Immature natural killer cell (primary cell): ENCODE data around the gene VAMP4. TPM values are rescaled to one million over a fixed set of nuclear protein-coding genes. Genes with fewer than 3 reads are reported as not detected.

ENCODE experiments used
- polyA plus RNA-seq, 3 donors: library from polyadenylated mRNA; unstranded; fragments of 300-500 nt; fragmentation: Illumina TruSeq; gene quantifications; one replicate each; pipeline ENCODE4 v1.2.3, GENCODE V29; 2021

Gene VAMP4
- polyA plus RNA-seq, 3 donors from 2014 or later, result 21.7 to 31.1 (median 24.0) TPM

Other genes with a start within 250 kb of the VAMP4 start
- not detected for gene MYOCOS, start 119.8 kb downstream of the VAMP4 start, polyA plus RNA-seq
- not detected for gene MYOC, start 89.4 kb downstream of the VAMP4 start, polyA plus RNA-seq
- gene METTL13, start 39.6 kb upstream of the VAMP4 start, polyA plus RNA-seq, result 10 to 100 TPM; 15.1 to 42.9 (median 19.9) TPM
- 1 to 10 TPM in 1 of 3 donors, under 1 TPM in 2; 0.52 to 1.2 (median 0.99) TPM for gene DNM3, start 99.4 kb upstream of the VAMP4 start, polyA plus RNA-seq